ENCODE measurements around the gene RAE1.

RAE1 gene

DNA sequence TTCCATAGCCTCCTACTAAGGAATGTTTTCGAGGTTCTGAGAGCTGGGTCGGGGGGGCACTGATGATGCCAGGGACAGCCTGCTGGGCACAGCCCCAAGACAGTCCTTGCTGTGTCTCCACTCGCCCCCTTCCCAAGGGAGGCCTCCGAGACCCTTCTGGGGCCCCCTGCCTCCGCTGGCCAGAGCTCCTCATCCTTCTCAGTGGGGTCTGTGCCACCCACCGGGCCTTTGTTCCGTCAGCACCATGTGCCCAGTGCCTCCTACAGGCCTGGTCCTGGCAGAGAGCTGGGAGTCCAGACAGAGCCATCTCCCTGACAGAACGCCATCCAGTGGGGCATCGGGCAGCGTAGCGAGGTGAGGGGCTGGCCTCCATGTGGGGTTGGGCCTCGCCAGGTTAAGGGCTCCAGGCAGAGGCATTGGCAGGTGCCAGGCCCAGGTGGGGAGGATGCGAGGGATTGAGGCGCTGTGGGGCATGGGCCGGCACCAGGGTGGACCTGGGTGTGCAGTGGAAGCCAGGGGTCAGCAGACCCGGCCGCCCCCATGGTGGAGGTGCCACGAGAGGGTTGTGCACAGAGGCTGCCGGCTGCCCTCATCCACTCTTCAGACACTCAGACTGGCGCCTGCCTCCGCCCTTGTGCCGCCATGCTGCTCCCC, 53.5 kb downstream of the RAE1 start:
- no peak overlapping the region for H3K4me3 ChIP-seq (ENCODE audit: control insufficient read depth, low read depth, low read length)
- TF ChIP-seq, protein P1, sequence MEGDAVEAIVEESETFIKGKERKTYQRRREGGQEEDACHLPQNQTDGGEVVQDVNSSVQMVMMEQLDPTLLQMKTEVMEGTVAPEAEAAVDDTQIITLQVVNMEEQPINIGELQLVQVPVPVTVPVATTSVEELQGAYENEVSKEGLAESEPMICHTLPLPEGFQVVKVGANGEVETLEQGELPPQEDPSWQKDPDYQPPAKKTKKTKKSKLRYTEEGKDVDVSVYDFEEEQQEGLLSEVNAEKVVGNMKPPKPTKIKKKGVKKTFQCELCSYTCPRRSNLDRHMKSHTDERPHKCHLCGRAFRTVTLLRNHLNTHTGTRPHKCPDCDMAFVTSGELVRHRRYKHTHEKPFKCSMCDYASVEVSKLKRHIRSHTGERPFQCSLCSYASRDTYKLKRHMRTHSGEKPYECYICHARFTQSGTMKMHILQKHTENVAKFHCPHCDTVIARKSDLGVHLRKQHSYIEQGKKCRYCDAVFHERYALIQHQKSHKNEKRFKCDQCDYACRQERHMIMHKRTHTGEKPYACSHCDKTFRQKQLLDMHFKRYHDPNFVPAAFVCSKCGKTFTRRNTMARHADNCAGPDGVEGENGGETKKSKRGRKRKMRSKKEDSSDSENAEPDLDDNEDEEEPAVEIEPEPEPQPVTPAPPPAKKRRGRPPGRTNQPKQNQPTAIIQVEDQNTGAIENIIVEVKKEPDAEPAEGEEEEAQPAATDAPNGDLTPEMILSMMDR (conservative IDR thresholded peaks at IDR 0.05; ENCODE audit: control insufficient read depth, insufficient read depth, low read depth, low read length), result no peak
- DNase-seq (ENCODE audit: low read depth), result no peak

DNA sequence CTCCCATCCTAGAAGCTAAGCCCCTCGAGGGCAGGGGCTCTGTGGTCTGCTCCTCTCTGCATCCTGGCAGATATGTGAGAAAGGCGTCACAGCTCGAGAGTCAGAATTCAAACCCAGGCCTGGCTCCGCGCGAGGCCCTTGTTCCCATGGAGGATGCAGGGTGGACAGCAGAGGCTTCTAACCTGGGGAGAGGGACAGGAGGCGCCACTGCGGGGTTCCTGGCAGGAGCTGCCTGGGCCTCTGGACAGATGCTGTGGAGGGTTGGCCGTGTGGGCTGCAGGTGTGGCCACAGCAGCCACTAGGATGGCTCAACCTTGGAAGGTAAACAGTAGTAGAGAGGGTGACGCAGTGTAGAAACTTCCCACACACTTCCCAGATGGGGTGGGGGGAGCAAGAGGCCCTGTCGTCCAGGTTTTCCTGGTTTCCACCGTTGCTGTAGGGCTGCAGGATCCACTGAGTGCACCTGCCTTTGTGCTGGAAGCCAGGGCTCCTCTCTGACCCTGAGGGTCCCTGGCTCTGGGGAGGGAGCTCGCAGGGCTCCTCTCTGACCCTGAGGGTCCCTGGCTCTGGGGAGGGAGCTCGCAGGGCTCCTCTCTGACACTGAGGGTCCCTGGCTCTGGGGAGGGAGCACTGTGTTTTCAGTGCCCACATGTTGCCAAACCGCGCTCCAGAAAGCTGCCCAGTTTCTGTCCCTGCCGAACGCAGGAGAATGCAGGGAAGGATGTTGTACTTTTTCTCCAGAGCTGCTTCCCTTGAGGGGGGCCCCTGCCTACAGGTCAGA, 54.4 kb downstream of the RAE1 start:
- H3K4me3 ChIP-seq (ENCODE audit: control insufficient read depth, low read depth, low read length), result no peak overlapping the region
- TF ChIP-seq, protein P1 (conservative IDR thresholded peaks at IDR 0.05; ENCODE audit: control insufficient read depth, insufficient read depth, low read depth, low read length), result no peak
- no peak for DNase-seq (ENCODE audit: low read depth)

DNA sequence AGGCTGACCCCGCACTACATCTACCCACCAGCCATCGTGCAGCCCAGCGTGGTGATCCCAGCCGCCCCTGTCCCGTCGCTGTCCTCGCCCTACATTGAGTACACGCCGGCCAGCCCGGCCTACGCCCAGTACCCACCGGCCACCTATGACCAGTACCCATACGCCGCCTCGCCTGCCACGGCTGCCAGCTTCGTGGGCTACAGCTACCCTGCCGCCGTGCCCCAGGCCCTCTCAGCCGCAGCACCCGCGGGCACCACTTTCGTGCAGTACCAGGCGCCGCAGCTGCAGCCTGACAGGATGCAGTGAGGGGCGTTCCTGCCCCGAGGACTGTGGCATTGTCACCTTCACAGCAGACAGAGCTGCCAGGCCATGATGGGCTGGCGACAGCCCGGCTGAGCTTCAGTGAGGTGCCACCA, 56.5 kb downstream of the RAE1 start:
- TF ChIP-seq, protein P1 (conservative IDR thresholded peaks at IDR 0.05; ENCODE audit: control insufficient read depth, insufficient read depth, low read depth, low read length), result no peak
- no peak for DNase-seq (ENCODE audit: low read depth)

DNA sequence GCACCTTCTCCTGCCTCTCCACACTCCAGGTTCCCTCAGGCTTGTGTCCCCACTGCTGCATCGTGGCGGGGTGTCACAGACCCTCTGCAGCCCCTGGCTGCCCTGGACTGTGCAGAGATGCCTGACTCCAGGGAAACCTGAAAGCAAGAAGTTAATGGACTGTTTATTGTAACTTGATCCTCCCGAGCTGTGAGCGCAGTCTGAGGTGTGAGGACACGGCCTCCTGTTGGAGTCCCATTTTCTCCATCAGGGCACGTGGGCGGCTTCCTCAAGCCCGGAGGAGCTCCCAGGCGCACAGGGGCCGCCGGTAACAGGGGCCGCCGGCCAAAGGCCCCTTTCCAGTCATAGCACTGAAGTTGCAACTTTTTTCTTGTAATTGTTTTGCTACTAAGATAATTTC, 57.1 kb downstream of the RAE1 start:
- TF ChIP-seq, protein P1 (conservative IDR thresholded peaks at IDR 0.05; ENCODE audit: control insufficient read depth, insufficient read depth, low read depth, low read length), result no peak
- DNase-seq (ENCODE audit: low read depth), result no peak
- H3K4me3 ChIP-seq (ENCODE audit: control insufficient read depth, low read depth, low read length), result no peak overlapping the region

More for the DNA sequence above, 56.5 kb downstream of the RAE1 start:
- no peak overlapping the region for H3K4me3 ChIP-seq (ENCODE audit: control insufficient read depth, low read depth, low read length)

DNA sequence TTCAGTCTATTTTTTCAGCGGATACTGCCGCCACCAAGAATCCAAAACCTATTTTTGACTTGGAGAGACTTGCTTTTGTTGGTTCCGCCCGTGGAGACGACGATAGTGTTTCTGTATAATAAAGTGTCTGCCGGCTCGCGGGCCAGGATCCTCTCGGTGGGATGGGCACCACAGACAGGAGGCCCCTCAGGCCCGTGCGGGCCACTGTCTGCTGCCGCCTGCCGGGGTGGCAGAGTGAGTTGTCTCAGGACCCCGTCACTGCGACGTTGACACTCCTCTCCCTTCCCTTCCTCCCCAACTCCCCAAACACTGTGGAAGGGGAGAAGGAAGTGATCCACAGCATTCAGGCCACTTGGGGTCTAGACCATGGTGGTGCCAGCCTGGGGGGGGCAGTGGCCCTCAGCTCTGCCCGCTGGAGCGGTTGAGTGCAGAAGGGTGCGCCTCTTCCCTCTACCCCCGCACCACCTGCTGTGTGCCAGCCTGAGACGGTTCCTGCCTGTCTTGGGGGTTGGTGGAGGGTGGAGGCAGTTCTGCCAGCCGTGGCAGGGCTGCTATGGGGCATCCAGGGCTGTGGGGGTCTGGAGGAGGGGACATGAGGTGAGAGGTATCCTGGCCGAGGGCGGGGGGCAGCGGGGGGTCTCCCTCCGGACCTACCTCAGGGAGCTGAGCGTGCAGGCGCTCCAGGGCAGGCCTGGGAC, 57.6 kb downstream of the RAE1 start:
- DNase-seq (ENCODE audit: low read depth), result no peak
- TF ChIP-seq, protein P1 (conservative IDR thresholded peaks at IDR 0.05; ENCODE audit: control insufficient read depth, insufficient read depth, low read depth, low read length), result no peak
- no peak overlapping the region for H3K4me3 ChIP-seq (ENCODE audit: control insufficient read depth, low read depth, low read length)

DNA sequence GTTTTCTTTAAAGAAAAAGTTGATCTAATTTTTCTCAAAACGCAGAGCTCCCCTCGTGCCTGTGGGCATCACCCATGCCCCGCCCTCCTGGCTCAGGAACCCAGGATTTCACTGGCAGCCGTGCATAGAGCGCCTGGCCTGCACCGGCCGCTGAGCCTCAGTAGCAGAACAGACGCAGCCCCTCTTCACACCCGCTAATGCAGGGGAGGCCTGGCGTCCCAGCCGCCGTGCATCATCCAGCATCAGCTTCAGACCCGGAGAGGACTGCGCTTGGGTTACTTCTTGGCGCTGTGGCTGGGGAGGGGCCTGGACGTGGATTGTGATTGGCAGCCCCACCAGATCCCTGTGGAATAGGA, 58.2 kb downstream of the RAE1 start:
- no peak overlapping the region for H3K4me3 ChIP-seq (ENCODE audit: control insufficient read depth, low read depth, low read length)
- no peak for DNase-seq (ENCODE audit: low read depth)
- TF ChIP-seq, protein P1 (conservative IDR thresholded peaks at IDR 0.05; ENCODE audit: control insufficient read depth, insufficient read depth, low read depth, low read length), result no peak

Measured in fibroblast of mammary gland (primary cell).